H1 (cell line): Measurements from ENCODE around the gene AGAP1. TPM values are rescaled to one million over a fixed set of nuclear protein-coding genes. Genes with fewer than 3 reads are reported as not detected.

ENCODE experiments used
- CREB1 ChIP-seq: IDR thresholded peaks from 2 replicates; pipeline ENCODE4 v1.6.1; 2012; ENCODE audit warnings: inconsistent platforms
- KDM1A ChIP-seq: fragments of 200-600, 300-600 bp; sonication (generic); IDR thresholded peaks from 2 replicates; pipeline ENCODE4 v1.7.1; 2016; ENCODE audit warnings: mild to moderate bottlenecking, low read length, borderline replicate concordance
- KDM4A ChIP-seq: IDR thresholded peaks from one replicate; pipeline ENCODE4 v1.7.1; 2012; ENCODE audit warnings: low read depth, mild to moderate bottlenecking, moderate library complexity, low read length, inconsistent platforms; ENCODE audit not compliant: severe bottlenecking
- NANOG ChIP-seq: IDR thresholded peaks from 2 replicates; pipeline ENCODE4 v1.6.1; 2011; ENCODE audit warnings: low read length, low read depth, mild to moderate bottlenecking, inconsistent platforms; ENCODE audit not compliant: insufficient read depth, poor library complexity, severe bottlenecking
- NRF1 ChIP-seq: IDR thresholded peaks from 2 replicates; pipeline ENCODE4 v1.6.1; 2011; ENCODE audit warnings: mild to moderate bottlenecking, low read depth, low read length, improper control_type of control experiment
- RAD21 ChIP-seq, 2 experiments: IDR thresholded peaks in 1 of 2; conservative IDR thresholded peaks in 1 of 2; 2 replicates each; pipeline ENCODE4 v1.6.1; 2011; ENCODE audit warnings: low read depth in 2 of 2, low read length in 2 of 2, improper control_type of control experiment in 1 of 2, inconsistent platforms in 1 of 2, mild to moderate bottlenecking in 1 of 2, moderate library complexity in 1 of 2
- SAP30 ChIP-seq: fragments of 300-600 bp; sonication (generic); IDR thresholded peaks from 2 replicates; pipeline ENCODE4 v1.7.1; 2012; ENCODE audit warnings: low read length, moderate library complexity, mild to moderate bottlenecking, inconsistent platforms; ENCODE audit not compliant: insufficient read depth, insufficient replicate concordance
- SP1 ChIP-seq: IDR thresholded peaks from 2 replicates; pipeline ENCODE4 v1.6.1; 2011; ENCODE audit warnings: low read depth, low read length
- polyA plus RNA-seq, 7 experiments: library from polyadenylated mRNA; depleted of rRNA in 3 of 7; stranded (reverse) in 5 of 7; unstranded in 2 of 7; fragments of >200 nt in 5 of 7; fragments of 200-250 nt in 2 of 7; gene quantifications; 1 replicate in 5 of 7; 2 replicates in 1 of 7; 4 replicates in 1 of 7; pipeline versions ENCODE4 v1.2.1 to v1.2.3, GENCODE V29; 2011 to 2013; ENCODE audit warnings: missing spikeins in 2 of 7, mixed read lengths in 2 of 7
- total RNA-seq: library from RNA; stranded (reverse); fragmentation: NEBNext Ultra II Directional; extraction: Animal tissue kit (Norgen Biotek cat#: 25700); gene quantifications from 2 replicates; pipeline ENCODE4 v1.2.1, GENCODE V29; 2021
- TF ChIP-seq, protein P1 (sequence below): IDR thresholded peaks from 2 replicates; pipeline ENCODE4 v1.6.1; 2011; ENCODE audit warnings: low read length, improper control_type of control experiment

The AGAP1 gene
- total and polyA plus RNA-seq, 2 of the 8 experiments (the other 6 are each of a cell fraction or from before 2014, with no cell fraction given): 18.1 to 39.4 TPM

GRCh38 chr2:235910067-235910466, 416.2 kb downstream of the AGAP1 start (continued):
- no peak for TF ChIP-seq NRF1
- TF ChIP-seq, protein P1, sequence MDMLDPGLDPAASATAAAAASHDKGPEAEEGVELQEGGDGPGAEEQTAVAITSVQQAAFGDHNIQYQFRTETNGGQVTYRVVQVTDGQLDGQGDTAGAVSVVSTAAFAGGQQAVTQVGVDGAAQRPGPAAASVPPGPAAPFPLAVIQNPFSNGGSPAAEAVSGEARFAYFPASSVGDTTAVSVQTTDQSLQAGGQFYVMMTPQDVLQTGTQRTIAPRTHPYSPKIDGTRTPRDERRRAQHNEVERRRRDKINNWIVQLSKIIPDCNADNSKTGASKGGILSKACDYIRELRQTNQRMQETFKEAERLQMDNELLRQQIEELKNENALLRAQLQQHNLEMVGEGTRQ: no peak
- no peak for TF ChIP-seq KDM4A
- no peak for TF ChIP-seq NANOG
- no peak for TF ChIP-seq RAD21 (IDR thresholded peaks at IDR 0.05 in 1 of 2, conservative IDR thresholded peaks at IDR 0.05 in 1 of 2; ENCODE audit: low read depth in 2 of 2, low read length in 2 of 2)
- no peak for TF ChIP-seq SP1
- no peak for TF ChIP-seq CREB1
- TF ChIP-seq KDM1A: no peak
- no peak for TF ChIP-seq SAP30
